Inflammatory macrophage (primary cell): Measurements from ENCODE around the gene SYT10.
"Not testable (repeated sequence)": the region's sequence is repeated elsewhere in the genome, so short reads cannot be mapped to it uniquely, and the experiment has no call there.

Experiments
- DNase-seq, 2 donors: peaks; one replicate each; pipeline ENCODE4 v3.0.0-alpha.2; 2020 to 2022
- total RNA-seq, 18 experiments: gene quantifications; one replicate each; lab custom pipeline; 2026; ENCODE audit warnings: mixed read lengths in 6 of 18, inconsistent platforms in 2 of 18; lab: John Stamatoyannopoulos, UW

Gene SYT10, protein sequence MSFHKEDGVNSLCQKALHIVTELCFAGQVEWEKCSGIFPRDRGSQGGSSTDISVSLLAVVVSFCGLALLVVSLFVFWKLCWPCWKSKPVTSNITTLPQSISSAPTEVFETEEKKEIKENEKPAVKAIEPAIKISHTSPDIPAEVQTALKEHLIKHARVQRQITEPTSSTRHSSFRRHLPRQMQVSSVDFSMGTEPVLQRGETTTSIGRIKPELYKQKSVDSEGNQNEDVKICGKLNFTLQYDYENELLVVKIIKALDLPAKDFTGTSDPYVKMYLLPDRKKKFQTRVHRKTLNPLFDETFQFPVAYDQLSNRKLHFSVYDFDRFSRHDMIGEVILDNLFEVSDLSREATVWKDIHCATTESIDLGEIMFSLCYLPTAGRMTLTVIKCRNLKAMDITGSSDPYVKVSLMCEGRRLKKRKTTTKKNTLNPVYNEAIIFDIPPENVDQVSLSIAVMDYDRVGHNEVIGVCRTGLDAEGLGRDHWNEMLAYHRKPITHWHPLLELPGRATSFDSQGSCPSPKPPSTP
- total RNA-seq = 0 to 0.18 (median 0.04) reads per million in 18 experiments

DNA sequence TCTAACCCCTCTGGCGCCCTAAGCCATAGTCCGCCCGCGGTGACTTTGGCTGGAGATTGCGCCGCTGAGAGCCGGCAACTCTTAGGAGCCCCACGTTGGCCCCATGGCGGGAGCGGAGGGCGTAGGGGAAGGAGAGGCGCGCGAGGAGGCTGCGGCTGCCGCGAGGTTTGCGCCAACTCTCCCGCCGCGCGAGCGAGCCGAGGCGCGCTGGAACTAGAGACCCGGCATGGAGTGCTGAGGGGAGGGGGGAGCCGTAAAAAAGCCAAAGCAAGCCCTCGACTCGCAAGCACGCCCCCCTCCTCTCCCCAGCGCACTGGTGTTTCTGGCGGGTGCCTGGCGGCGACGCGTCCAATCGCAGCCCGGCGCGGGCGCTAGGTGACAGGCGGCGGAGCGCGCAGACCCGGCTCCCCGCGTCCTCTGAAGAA, at the start of gene SYT10:
Gene SYT10, minus strand, starts transcription at position 233 of the 425 bp plus-strand sequence. CDS start 297 bp downstream, outside the sequence.
- no peak for DNase-seq

DNA sequence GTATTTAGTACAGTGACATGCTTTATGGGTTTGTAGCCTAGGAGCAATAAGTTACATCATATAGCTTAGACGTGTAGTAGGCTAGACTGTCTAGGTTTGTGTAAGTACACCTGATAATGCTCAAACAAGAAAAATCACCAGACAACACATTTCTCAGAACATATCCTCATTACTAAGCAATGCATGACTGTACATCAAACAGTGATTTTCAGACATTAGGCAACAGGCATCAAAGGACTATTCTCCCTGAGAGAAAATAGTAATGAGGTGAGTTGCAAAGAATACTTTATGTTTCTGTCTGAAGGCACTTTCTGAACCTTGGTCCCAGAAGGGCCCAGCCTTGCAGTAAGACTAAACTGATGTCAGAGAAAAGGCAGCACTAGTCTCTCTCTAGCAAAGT, 48.4 kb upstream of the SYT10 start:
- no peak for DNase-seq

DNA sequence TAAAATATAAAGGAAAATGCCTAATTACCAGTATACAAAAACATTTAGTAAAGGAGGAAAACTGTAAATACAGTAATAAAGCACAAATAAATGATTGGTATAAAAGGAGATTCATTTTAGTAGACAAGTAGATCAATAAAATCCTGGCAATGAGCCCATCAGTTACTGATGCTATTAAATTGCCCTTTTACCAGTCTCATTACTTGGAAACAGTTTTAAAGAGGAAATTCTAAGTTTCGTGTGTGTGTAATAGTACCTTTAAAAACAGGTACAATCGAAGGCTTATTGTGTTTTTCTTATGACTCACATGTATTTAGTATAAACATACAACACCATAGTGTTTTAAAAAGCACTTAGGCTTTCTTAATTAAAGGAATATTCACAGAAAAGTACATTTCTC, 46.4 kb upstream of the SYT10 start:
- DNase-seq = no peak

DNA sequence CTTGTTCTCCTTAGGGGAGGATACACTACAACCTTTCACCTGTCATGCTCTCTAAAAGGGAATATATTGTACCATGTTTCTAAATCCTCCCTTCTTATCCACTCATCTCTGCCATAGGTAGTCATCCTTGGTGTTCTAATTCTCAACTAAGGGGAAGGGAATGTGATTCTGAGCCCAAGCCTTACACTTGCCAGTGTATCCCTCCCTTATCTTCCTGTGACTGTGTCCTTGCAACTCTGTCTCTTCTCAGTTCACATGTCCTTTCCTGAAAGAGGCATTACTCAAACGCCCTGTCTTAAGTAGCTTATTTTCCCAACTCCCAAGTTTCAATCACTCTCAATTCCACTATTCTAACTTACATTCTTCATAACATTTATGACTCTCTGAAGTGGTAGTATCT, 44.5 kb upstream of the SYT10 start:
- no peak for DNase-seq

DNA sequence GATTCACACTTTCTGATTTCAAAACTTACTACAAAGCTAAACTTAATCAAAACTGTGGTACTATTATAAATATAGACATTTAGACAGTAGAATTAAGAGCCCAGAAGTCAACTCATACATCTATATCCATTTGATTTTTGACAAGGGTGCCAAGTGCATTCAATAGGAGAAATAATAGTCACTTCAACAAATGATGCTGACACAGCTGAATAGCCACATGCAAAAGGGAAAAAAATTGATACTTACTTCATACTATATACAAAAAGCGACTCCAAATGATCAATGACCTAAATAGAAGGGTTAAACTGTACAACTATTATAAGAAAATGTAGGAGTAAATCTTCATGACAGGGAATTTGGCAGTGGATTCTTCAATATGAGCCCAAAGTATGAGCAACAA, 40.7 kb upstream of the SYT10 start:
- no peak for DNase-seq

DNA sequence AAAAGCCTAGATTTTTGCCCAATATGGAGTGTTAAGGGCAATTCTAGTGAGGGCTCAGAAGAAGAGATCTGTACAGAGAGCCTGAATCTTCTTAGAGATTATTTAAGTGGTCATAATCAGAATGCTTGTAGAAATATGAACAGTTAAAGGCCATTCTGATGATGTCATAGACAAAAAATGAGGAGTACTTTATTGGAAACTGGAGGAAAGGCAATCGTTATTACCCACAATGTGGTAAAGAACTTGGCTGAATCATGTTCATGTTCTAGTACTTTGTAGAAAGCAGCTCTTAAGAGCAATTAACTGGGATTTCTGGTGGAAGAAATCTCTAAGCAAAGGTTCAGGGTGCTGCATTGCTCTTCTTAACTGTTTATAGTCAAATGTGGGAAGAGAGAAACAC, 36.4 kb upstream of the SYT10 start:
- DNase-seq = no peak

DNA sequence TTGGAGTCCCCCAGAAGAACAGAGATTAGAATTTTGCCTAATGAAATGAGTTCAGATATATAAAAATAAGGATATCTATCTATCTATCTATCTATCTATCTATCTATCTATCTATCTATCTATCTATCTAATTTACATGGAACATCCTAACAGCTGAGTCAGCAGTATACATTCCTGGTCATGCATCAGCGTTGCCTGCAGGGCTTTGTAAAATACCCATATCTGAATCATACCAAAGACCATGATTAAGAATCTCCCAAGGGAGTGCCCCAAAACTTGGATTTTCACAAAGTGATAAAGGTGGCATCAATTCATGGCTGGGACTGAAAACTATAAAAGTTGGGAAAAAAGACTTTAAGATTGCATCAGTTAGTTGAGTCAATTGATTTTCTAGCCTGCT, 32.7 kb upstream of the SYT10 start:
- no peak for DNase-seq

DNA sequence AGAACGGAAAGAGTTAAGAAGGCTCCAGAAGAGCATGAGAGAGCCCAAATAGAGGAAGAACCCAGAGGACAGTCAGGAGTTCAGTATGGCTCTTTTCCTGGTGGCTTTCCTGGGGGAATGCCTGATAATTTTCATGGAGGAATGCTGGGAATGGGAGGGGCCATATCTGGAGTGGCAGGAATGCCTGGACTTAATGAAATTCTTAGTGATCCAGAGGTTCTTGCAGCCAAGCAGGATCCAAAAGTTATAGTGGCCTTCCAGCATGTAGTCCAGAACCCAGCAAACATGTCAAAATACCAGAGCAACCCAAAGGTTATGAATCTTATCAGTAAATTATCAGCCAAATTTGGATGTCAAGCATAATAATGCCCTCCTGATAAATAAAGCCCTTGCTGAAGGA, 15.5 kb upstream of the SYT10 start:
- DNase-seq = no peak

DNA sequence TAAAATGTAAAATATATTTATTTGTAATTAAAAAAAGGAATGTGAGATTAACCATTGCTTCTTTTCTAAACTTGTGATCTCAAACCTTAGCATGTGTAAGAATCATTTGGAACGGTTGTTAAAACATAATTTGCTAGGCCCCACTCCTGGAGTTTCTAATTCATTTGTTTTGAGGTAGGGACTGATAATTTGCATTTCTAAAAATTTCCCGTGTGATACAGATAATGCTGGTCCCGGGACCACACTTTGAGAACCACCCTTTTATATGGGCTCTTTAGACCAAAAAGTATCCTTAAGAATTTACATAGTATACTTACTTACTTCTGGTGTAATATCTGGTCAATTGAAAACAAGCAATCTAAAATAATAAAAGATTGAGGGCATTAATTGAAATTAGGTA, 10.9 kb upstream of the SYT10 start:
- no peak for DNase-seq

DNA sequence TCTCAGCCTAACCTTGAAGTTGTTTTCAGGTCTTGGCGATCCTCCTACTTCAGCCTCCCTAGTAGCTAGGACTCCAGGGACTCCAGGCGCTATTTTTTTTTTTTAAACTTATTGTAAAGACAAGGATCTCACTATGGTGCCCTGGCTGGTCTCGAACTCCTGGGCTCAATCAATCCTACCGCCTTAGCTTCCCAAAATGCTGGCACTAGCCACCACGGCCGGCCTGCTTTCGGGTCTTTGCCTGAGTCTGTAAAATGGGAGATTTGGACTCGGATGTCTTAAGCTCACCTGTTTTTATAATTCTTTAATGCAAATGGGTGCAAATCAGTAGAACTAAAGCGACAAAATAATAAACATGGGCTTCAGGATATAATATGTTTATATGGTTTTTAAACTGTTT, 858 bp upstream of the SYT10 start:
- no peak for DNase-seq

DNA sequence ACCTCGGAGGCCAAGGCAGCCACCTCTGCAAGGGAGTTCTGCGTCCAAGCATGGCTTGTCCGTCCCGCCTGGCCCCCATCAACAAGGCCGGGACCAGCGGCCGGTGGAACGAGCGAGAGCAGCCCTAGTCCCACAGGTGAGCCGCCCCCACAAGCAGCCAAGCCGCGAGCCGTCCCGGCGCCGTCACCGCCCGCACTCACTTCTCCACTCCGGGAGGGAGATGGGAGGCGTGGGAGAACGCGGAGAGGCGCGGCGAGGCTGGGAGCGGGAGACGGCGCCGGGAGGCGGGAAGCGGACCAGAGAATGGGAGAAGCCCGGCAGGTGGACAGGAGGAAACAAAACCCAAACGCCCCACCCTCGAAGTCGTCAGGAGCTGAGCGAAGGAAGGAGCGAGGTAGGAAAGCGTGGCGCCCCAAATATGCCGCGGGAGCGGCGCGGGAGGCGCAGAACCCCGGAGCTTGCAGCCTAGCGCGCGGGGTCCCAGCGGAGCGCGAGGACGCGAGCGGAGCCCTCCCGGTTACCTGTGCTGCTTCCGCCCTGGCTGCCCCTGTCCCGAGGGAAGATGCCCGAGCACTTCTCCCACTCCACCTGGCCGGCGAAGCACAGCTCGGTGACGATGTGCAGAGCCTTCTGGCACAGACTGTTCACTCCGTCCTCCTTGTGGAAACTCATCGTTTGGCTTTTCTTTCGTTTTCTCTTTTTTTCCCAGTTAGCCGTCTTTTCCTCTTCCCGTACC, 600 bp downstream of the SYT10 start:
- DNase-seq = no peak

DNA sequence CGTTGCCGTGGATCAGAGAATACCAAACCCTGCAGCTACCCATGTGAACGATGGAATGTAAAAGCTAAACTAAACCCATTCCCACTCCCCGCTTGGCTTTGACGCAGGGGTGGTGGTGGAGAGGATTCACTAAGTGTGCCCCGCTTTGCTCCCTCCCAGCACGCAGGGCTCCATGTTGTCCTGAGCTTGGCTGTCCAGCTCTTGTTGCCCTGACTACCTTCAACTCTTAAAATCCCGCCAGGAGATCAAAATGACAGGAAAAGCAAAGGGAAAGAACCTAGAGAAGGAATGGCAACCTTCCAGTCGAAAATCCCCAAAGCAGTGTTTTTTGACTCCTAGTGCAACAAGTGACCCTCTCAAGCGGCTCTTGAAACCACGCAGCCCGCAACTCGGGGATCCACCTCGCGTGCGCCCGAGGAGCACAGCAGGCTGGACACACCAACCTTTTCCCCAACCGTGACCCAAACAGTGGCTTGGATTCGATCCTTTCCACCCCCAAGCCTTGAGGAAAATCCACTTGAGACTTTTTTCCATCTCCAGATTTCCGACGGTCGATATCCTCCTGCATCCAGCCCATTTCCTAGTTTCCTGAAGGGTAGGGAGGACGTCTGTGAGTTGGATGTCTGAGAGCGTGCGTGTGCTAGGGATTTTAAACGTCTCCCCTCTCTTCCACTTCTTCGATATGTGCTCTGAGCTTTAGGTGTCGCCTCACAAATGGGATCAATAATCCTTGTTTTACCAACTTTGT, 1.4 kb downstream of the SYT10 start:
- DNase-seq = no peak

DNA sequence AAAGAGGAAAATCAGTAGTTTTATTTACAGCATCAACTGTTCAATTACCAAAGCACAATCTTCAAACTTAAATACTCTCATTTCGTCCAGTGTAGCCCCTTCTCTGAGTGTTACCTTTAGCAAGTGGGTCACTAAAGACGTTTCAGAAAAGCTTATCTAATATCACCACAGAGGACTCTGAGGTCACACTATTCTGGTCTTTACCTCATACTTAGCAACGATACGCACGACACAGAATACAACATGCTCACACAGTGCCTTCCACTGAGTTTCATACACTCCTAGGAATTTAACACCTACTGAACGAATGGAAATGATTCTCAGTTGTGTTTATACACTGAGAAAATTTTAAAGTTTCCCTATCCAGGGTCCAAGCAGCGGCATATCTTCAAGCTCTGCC, 2.0 kb downstream of the SYT10 start:
- DNase-seq = no peak

DNA sequence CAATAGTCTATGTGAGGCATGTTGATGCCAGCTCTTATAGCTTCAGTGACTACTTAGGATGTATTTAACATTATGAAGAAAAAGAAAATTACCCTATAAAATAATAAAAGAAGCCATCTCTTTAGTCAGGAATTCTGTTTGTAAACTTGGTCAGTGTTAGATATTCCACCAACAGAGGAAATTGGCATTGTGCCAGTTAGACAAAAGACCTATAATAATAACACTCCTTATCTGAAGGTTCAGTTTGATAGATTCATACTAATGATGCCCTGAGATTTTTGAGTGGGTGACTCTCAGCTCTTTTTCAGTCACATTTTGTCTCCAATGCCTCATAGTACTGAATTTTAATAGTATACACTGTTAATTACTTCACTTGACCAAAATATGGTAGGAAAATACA, 6.6 kb downstream of the SYT10 start:
- no peak for DNase-seq

DNA sequence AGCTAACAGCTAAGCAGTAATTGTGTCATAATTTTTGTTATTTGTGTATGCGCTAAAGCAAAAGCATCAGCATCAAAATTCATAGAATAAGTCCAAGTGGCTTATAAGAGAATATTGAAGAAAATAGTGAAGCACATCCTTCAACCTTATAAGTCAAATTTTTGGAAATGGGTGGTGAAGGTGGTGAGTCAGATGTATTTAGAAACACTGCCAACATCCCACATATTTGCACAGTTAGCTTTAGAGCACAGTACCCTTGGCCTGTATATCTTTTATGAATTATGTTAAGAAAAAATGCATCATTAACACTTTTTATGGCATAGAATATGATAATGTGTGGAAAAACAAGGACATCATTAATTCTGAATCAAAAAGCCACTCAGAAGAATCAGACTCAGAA, 8.0 kb downstream of the SYT10 start:
- no peak for DNase-seq

DNA sequence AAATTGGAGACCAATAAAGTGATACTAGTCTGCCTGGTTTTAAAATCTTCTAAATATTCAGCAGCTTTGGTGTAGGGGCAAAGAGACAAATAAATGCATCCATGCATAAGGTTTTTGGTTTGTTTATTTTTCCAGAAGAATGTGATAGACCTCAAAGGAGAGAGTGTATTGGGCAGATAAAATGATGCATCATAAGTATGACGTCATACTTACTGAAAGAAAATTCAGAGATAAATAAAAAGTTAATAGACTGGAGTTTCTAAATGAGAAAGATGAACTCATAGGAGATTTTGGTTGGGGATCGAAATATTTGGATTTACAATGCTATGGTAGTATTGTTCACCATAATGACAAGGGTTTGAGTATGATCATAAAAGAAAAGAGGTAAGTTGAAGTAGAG, 10.2 kb downstream of the SYT10 start:
- no peak for DNase-seq

DNA sequence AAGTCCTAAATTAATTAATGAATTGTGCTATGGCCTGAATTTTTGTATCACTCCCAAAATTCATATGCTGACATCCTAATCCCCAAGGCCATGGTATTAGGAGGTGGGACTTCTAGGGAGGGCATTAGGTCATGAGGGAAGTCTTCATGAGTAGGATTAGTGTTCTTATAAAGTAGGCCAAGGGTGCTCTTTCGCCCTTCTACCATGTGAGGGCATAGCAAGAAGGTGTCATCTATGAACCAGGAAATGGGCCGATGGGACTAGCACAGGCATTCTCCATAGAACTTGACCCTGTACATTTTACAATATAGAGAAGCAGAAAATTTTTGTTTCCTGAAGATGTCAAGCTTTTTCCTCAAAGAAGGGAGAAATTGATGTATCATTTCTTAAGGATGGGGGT, 12.5 kb downstream of the SYT10 start:
- DNase-seq = no peak

DNA sequence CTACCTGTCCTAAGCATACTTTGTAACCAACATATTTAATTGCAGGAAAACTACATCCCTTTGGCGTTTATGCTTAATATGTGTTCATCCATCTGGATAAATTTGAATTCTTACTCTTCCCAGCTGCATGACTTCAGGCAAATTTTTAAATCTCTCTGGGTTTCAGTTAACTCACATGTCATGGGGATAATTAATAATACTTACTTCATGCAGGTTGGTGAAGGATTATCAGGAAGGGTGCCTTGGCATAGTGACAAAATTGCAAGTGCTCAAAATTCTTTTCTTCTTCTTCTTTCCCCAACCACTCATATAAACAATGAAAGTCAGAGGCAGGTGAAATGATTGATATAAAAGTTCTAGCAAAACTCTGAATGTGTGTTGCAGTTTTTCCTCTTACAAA, 15.9 kb downstream of the SYT10 start:
- no peak for DNase-seq

DNA sequence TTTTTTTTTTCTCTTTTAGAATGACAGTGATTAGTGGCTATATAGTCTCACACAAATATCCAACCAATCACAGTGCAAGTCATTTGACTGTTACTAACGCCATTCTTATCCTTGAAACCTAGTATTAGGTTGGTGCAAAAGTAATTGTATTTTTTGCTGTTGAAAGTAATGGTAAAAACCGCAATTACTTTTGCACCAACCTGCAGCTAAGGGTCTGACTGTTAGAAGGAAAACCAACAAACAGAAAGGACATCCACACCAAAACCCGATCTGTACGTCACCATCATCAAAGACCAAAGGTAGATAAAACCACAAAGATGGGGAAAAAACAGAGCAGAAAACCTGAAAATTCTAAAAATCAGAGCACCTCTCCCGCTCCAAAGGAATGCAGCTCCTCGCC, 27.2 kb downstream of the SYT10 start:
- not testable (repeated sequence) for DNase-seq

DNA sequence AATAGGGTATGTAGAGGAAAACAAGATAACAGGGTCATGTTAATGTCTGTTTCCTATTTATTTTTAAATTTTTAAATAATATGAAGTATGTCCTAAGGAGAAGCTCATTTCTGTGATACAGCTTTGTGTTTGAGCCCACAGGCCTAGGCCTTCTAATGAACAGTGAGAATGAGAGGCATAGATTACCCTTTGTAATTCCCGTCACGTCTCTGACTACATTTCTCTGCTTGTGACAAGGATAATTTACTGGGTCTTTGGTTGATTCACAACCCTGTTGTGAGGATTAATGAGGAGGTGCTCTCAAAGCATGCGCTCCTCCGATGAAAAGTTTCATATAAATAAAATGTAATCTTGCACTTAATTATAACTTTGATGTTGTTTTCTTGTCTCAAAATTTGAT, 56.1 kb downstream of the SYT10 start:
- no peak for DNase-seq

DNA sequence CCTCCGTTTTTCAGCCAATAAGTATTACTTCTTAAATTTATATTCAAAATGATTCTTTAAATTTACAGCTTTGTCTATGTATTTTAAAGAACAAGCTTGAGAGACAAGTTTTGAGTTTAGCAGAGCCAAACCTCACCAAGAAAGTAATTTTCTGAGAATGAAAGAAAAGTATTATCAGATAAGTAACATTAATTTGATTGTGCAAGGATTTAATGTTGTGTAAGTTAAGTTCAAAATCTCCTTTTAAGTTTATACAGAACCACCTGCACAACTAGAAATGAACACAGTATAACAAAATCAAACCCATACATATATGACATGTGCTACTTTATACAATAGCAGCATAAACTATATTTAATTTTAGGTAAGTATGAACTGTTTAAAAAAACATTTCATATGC, 63.5 kb downstream of the SYT10 start:
- no peak for DNase-seq

DNA sequence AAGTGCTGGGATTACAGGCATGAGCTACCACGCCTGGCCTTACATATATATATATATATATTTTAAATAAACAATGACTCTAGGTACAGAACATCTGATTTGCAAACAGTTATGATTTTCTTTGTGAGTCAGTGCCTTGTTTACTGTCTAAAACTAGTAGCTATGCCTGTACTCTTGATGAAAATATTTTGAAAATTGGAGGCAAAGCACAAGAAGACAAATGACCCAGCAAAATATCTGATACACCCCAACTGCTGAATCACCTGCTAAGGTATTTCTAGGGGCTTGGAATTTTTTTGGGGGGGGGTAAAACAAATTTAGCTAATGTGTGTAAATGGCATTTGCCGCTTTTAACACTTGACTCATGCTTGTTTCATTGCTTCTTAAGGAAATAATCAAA, 69.3 kb downstream of the SYT10 start:
- no peak for DNase-seq

DNA sequence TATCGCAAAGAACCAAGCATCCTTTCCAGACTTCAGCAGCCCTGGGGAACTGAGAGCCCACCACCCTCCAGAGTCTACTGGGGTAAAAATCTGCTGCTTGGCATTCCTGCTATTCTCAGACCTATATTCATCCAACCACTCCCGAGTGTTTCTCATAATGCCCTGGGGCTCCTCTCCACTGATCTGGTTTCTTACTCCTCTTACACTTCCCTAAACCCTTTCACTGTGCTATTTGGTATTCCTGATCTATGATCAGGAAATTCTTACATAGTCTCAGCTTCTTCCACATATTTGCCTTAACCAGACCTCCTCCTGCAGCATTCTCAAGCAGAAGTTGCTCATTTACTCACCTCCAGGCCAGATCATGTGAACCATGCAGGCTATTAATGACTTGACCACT, 82.4 kb downstream of the SYT10 start:
- DNase-seq = no peak
